GM12878 (cell line): ENCODE measurements around the gene LKAAEAR1. TPM values are rescaled to one million over a fixed set of nuclear protein-coding genes. Genes with fewer than 3 reads are reported as not detected.
A peak's percentile ranks its signal among the peaks of the same experiment; 100 is the strongest.

ENCODE experiments used
- CREB1 ChIP-seq: IDR thresholded peaks from 2 replicates; pipeline ENCODE4 v1.6.1; 2012; ENCODE audit warnings: low read depth, mild to moderate bottlenecking, inconsistent platforms
- EED ChIP-seq: sonication (generic); IDR thresholded peaks from 2 replicates; pipeline ENCODE4 v1.6.1; 2016; ENCODE audit warnings: antibody characterized with exemption, low read depth
- EGR1 ChIP-seq, 2 experiments: IDR thresholded peaks; 1 replicate in 1 of 2; 2 replicates in 1 of 2; pipeline ENCODE4 v1.6.1; 2011 to 2012; ENCODE audit warnings: low read depth in 2 of 2, low read length in 2 of 2, borderline replicate concordance in 1 of 2, mild to moderate bottlenecking in 1 of 2, moderate library complexity in 1 of 2
- HCFC1 ChIP-seq: fragments of 150-350 bp; IDR thresholded peaks from 2 replicates; pipeline ENCODE4 v1.6.1; 2014; ENCODE audit warnings: low read length
- IKZF2 ChIP-seq, 2 experiments: fragments of 450-650 bp; IDR thresholded peaks; 2 replicates each; pipeline ENCODE4 v1.6.1; 2017; ENCODE audit warnings: mild to moderate bottlenecking in 2 of 2, moderate library complexity in 2 of 2
- KAT2A ChIP-seq: conservative IDR thresholded peaks from 2 replicates; pipeline ENCODE4 v1.6.1; 2011; ENCODE audit warnings: low read depth, low read length; ENCODE audit not compliant: control insufficient read depth
- MEF2A ChIP-seq: IDR thresholded peaks from 2 replicates; pipeline ENCODE4 v1.6.1; 2011; ENCODE audit warnings: low read depth, mild to moderate bottlenecking, low read length, moderate library complexity; ENCODE audit not compliant: insufficient read depth
- NFYB ChIP-seq: IDR thresholded peaks from 2 replicates; pipeline ENCODE4 v1.6.1; 2011; ENCODE audit warnings: low read depth, mild to moderate bottlenecking, low read length, improper control_type of control experiment, moderate library complexity; ENCODE audit not compliant: insufficient read depth
- POLR2A ChIP-seq: IDR thresholded peaks from 2 replicates; pipeline ENCODE4 v1.6.1; 2011; ENCODE audit warnings: low read depth, mild to moderate bottlenecking, low read length
- POLR2AphosphoS2 ChIP-seq: IDR thresholded peaks from 2 replicates; pipeline ENCODE4 v1.6.1; 2011; ENCODE audit warnings: low read depth, mild to moderate bottlenecking, low read length, improper control_type of control experiment, moderate library complexity
- RCOR1 ChIP-seq: conservative IDR thresholded peaks from 2 replicates; pipeline ENCODE4 v1.6.1; 2012; ENCODE audit warnings: low read depth, low read length, improper control_type of control experiment
- RUNX3 ChIP-seq: IDR thresholded peaks from 2 replicates; pipeline ENCODE4 v1.6.1; 2012; ENCODE audit warnings: low read length, inconsistent platforms
- SMARCA5 ChIP-seq: fragments of 450-650 bp; IDR thresholded peaks from 2 replicates; pipeline ENCODE4 v1.6.1; 2017; ENCODE audit warnings: mild to moderate bottlenecking
- SREBF1 ChIP-seq: IDR thresholded peaks from 2 replicates; pipeline ENCODE4 v1.6.1; 2012; ENCODE audit warnings: mild to moderate bottlenecking, low read length
- YBX1 ChIP-seq: fragments of 450-650 bp; IDR thresholded peaks from 2 replicates; pipeline ENCODE4 v1.6.1; 2016; ENCODE audit warnings: antibody characterized with exemption
- ZNF217 ChIP-seq: fragments of 450-650 bp; IDR thresholded peaks from 2 replicates; pipeline ENCODE4 v1.6.1; 2017; ENCODE audit warnings: antibody characterized with exemption, mild to moderate bottlenecking
- ZNF274 ChIP-seq: IDR thresholded peaks from one replicate; pipeline ENCODE4 v1.8.0; 2011; ENCODE audit not compliant: insufficient read length, insufficient read depth
- polyA plus RNA-seq, 11 experiments: library from polyadenylated mRNA; depleted of rRNA in 4 of 11; unstranded in 6 of 11; stranded (reverse) in 5 of 11; fragments of >200 nt; fragmentation: Nextera tagmentation in 4 of 11; fragmentation: Illumina TruSeq in 1 of 11; extraction: Ambion mirVana in 4 of 11; extraction: Trizol in 1 of 11; gene quantifications; 1 replicate in 1 of 11; 2 replicates in 10 of 11; pipeline versions ENCODE4 v1.2.1 to v1.2.3, GENCODE V29; 2011 to 2016; ENCODE audit warnings: inconsistent platforms in 2 of 11, missing spikeins in 2 of 11, low read depth in 1 of 11
- total RNA-seq, 4 experiments: library from RNA; depleted of rRNA in 3 of 4; stranded (reverse); fragments of >200 nt in 3 of 4; fragmentation: Illumina TruSeq in 1 of 4; extraction: Trizol in 1 of 4; gene quantifications; 2 replicates each; pipeline versions ENCODE4 v1.2.1 to v1.2.3, GENCODE V29; 2013 to 2021
- TF ChIP-seq, protein P1 (sequence below): IDR thresholded peaks from 2 replicates; pipeline ENCODE4 v1.6.1; 2012; ENCODE audit warnings: low read length, inconsistent platforms
- TF ChIP-seq, protein P2 (sequence below): fragments of 450-650 bp; IDR thresholded peaks from 2 replicates; pipeline ENCODE4 v1.6.1; 2017; ENCODE audit warnings: mild to moderate bottlenecking, low read depth, inconsistent platforms; ENCODE audit not compliant: poor library complexity, severe bottlenecking
- TF ChIP-seq, protein P3 (sequence below): fragments of 450-650 bp; IDR thresholded peaks from 2 replicates; pipeline ENCODE4 v1.6.1; 2017; ENCODE audit warnings: low read depth, mild to moderate bottlenecking, moderate library complexity
- TF ChIP-seq, protein P4 (sequence below): IDR thresholded peaks from 2 replicates; pipeline ENCODE4 v1.6.1; 2012; ENCODE audit warnings: improper control_type of control experiment, low read depth, low read length; ENCODE audit not compliant: insufficient replicate concordance

Gene LKAAEAR1
- total and polyA plus RNA-seq, 10 of the 15 experiments (the other 5 are each of a cell fraction or from before 2014, with no cell fraction given), result not detected

DNA sequence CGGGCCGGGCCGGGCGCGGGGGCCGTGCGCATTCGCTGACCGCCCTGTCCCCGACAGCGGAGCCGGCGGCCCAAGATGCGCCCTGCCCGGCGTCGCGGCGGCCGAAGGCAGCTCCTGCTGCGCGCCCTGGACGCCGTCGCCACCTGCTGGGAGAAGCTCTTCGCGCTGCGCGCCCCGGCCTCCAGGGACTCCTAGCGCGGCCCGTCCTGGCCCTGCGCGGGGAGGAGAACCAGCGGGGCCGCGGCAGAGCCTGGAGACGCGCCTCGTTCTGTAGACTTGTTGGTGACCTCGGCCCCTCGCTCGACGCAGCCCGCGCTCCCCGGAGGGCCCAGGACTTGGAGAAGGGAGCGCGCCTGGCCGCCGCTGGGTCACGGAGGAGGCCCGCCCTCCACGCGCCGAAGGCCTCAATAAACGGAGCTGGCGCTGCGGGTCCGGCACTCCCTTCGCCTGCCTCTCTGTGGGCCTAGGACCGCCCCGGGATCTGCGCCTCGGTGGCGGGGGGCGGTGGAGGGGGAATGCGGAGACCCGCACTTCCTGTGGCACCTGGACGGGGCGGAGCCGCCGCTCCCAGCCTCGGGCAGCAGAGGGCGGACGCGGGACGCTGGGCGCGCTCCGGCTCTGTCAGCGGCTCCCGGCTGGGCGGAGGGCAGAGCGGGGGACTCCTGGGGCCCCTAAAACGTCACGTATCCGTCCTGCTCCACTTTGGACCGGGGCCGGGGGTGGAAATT, 45.5 kb downstream of the LKAAEAR1 start (continued):
- TF ChIP-seq, protein P1, sequence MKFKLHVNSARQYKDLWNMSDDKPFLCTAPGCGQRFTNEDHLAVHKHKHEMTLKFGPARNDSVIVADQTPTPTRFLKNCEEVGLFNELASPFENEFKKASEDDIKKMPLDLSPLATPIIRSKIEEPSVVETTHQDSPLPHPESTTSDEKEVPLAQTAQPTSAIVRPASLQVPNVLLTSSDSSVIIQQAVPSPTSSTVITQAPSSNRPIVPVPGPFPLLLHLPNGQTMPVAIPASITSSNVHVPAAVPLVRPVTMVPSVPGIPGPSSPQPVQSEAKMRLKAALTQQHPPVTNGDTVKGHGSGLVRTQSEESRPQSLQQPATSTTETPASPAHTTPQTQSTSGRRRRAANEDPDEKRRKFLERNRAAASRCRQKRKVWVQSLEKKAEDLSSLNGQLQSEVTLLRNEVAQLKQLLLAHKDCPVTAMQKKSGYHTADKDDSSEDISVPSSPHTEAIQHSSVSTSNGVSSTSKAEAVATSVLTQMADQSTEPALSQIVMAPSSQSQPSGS, result no peak
- TF ChIP-seq POLR2A (peak; percentile 61), RUNX3 (no peak), YBX1 (no peak), IKZF2 (IDR thresholded peaks at IDR 0.05) (peak; percentile 43 to 62; a peak in 2 of 4 replicates), KAT2A (no peak), EED (no peak), SMARCA5 (peak; percentile 94), MEF2A (0 out of 2 replicates have a peak, but pooled peaks have one; percentile 38), ZNF217 (peak; percentile 40; the same call in 1 of the 2 replicates), NFYB (no peak), RCOR1 (no peak), SREBF1 (no peak), CREB1 (no peak), HCFC1 (peak; percentile 24; the same call in 1 of the 2 replicates), ZNF274 (no peak), EGR1 (IDR thresholded peaks at IDR 0.05; ENCODE audit: borderline replicate concordance in 1 of 2, low read depth in 2 of 2, low read length in 2 of 2) (0 out of 3 replicates have a peak, but pooled peaks of 1 of the 2 experiments have one; percentile 18), POLR2AphosphoS2 (no peak)
- TF ChIP-seq, protein P2, sequence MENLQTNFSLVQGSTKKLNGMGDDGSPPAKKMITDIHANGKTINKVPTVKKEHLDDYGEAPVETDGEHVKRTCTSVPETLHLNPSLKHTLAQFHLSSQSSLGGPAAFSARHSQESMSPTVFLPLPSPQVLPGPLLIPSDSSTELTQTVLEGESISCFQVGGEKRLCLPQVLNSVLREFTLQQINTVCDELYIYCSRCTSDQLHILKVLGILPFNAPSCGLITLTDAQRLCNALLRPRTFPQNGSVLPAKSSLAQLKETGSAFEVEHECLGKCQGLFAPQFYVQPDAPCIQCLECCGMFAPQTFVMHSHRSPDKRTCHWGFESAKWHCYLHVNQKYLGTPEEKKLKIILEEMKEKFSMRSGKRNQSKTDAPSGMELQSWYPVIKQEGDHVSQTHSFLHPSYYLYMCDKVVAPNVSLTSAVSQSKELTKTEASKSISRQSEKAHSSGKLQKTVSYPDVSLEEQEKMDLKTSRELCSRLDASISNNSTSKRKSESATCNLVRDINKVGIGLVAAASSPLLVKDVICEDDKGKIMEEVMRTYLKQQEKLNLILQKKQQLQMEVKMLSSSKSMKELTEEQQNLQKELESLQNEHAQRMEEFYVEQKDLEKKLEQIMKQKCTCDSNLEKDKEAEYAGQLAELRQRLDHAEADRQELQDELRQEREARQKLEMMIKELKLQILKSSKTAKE, result no peak
- TF ChIP-seq, protein P3, sequence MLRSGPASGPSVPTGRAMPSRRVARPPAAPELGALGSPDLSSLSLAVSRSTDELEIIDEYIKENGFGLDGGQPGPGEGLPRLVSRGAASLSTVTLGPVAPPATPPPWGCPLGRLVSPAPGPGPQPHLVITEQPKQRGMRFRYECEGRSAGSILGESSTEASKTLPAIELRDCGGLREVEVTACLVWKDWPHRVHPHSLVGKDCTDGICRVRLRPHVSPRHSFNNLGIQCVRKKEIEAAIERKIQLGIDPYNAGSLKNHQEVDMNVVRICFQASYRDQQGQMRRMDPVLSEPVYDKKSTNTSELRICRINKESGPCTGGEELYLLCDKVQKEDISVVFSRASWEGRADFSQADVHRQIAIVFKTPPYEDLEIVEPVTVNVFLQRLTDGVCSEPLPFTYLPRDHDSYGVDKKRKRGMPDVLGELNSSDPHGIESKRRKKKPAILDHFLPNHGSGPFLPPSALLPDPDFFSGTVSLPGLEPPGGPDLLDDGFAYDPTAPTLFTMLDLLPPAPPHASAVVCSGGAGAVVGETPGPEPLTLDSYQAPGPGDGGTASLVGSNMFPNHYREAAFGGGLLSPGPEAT, result peak; percentile 46; the same call in 1 of the 2 replicates
- TF ChIP-seq, protein P4, sequence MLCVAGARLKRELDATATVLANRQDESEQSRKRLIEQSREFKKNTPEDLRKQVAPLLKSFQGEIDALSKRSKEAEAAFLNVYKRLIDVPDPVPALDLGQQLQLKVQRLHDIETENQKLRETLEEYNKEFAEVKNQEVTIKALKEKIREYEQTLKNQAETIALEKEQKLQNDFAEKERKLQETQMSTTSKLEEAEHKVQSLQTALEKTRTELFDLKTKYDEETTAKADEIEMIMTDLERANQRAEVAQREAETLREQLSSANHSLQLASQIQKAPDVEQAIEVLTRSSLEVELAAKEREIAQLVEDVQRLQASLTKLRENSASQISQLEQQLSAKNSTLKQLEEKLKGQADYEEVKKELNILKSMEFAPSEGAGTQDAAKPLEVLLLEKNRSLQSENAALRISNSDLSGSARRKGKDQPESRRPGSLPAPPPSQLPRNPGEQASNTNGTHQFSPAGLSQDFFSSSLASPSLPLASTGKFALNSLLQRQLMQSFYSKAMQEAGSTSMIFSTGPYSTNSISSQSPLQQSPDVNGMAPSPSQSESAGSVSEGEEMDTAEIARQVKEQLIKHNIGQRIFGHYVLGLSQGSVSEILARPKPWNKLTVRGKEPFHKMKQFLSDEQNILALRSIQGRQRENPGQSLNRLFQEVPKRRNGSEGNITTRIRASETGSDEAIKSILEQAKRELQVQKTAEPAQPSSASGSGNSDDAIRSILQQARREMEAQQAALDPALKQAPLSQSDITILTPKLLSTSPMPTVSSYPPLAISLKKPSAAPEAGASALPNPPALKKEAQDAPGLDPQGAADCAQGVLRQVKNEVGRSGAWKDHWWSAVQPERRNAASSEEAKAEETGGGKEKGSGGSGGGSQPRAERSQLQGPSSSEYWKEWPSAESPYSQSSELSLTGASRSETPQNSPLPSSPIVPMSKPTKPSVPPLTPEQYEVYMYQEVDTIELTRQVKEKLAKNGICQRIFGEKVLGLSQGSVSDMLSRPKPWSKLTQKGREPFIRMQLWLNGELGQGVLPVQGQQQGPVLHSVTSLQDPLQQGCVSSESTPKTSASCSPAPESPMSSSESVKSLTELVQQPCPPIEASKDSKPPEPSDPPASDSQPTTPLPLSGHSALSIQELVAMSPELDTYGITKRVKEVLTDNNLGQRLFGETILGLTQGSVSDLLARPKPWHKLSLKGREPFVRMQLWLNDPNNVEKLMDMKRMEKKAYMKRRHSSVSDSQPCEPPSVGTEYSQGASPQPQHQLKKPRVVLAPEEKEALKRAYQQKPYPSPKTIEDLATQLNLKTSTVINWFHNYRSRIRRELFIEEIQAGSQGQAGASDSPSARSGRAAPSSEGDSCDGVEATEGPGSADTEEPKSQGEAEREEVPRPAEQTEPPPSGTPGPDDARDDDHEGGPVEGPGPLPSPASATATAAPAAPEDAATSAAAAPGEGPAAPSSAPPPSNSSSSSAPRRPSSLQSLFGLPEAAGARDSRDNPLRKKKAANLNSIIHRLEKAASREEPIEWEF, result no peak
